GM12878 (cell line): Measurements from ENCODE around the gene FBRSL1.

ENCODE experiments used
- BCL3 ChIP-seq: IDR thresholded peaks from 2 replicates; pipeline ENCODE4 v1.6.1; 2011; ENCODE audit warnings: borderline replicate concordance, low read depth, mild to moderate bottlenecking, moderate library complexity, low read length; ENCODE audit not compliant: insufficient read depth, poor library complexity, severe bottlenecking
- BHLHE40 ChIP-seq, 2 experiments: fragments of 450-650 bp in 1 of 2; IDR thresholded peaks; 2 replicates each; pipeline ENCODE4 v1.6.1; 2011 to 2017; ENCODE audit warnings: low read depth in 2 of 2, borderline replicate concordance in 1 of 2, improper control_type of control experiment in 1 of 2, low read length in 1 of 2, mild to moderate bottlenecking in 1 of 2
- CREB1 ChIP-seq: IDR thresholded peaks from 2 replicates; pipeline ENCODE4 v1.6.1; 2012; ENCODE audit warnings: low read depth, mild to moderate bottlenecking, inconsistent platforms
- CTCF ChIP-seq, 3 experiments: IDR thresholded peaks in 2 of 3; conservative IDR thresholded peaks in 1 of 3; 2 replicates each; pipeline ENCODE4 v1.5.1; 2011; ENCODE audit warnings: low read depth in 3 of 3, low read length in 3 of 3, mild to moderate bottlenecking in 3 of 3, control low read depth in 2 of 3, moderate library complexity in 2 of 3, inconsistent platforms in 1 of 3, mixed read lengths in 1 of 3; ENCODE audit not compliant: control insufficient read depth in 2 of 3, insufficient read depth in 1 of 3; ENCODE audit errors: extremely low read depth in 1 of 3
- EZH2 ChIP-seq: IDR thresholded peaks from 2 replicates; pipeline ENCODE4 v1.6.1; 2012; ENCODE audit warnings: low read depth, mild to moderate bottlenecking, control low read depth, inconsistent platforms, low read length, borderline replicate concordance; ENCODE audit not compliant: control insufficient read depth
- JUNB ChIP-seq: IDR thresholded peaks from 2 replicates; pipeline ENCODE4 v1.6.1; 2016; ENCODE audit warnings: antibody characterized with exemption, mild to moderate bottlenecking
- POLR2A ChIP-seq: IDR thresholded peaks from 2 replicates; pipeline ENCODE4 v1.6.1; 2011; ENCODE audit warnings: low read depth, mild to moderate bottlenecking, low read length
- PRDM15 ChIP-seq: fragments of 450-650 bp; formaldehyde crosslinking; IDR thresholded peaks from 2 replicates; pipeline ENCODE4 v1.4.0; 2020; ENCODE audit warnings: mild to moderate bottlenecking, moderate library complexity
- SMAD1 ChIP-seq: fragments of 450-650 bp; IDR thresholded peaks from 2 replicates; pipeline ENCODE4 v1.6.1; 2018; ENCODE audit warnings: mild to moderate bottlenecking, low read depth; ENCODE audit not compliant: partially characterized antibody
- ZNF274 ChIP-seq: IDR thresholded peaks from one replicate; pipeline ENCODE4 v1.8.0; 2011; ENCODE audit not compliant: insufficient read length, insufficient read depth

GRCh38 chr12:132544080-132544397 lies 54.1 kb downstream of the FBRSL1 start:
- TF ChIP-seq CREB1 = no peak
- no peak for TF ChIP-seq EZH2
- no peak for TF ChIP-seq CTCF (IDR thresholded peaks at IDR 0.05 in 2 of 3, conservative IDR thresholded peaks at IDR 0.05 in 1 of 3; ENCODE audit: control insufficient read depth in 2 of 3, extremely low read depth in 1 of 3, insufficient read depth in 1 of 3, low read depth in 3 of 3, low read length in 3 of 3)
- no peak for TF ChIP-seq JUNB
- no peak for TF ChIP-seq BCL3
- TF ChIP-seq PRDM15 (CRISPR knock-in tag) = no peak
- TF ChIP-seq ZNF274 = no peak
- TF ChIP-seq SMAD1 = no peak
- no peak for TF ChIP-seq BHLHE40 (IDR thresholded peaks at IDR 0.05; ENCODE audit: borderline replicate concordance in 1 of 2, low read depth in 2 of 2, low read length in 1 of 2)
- TF ChIP-seq POLR2A = no peak
